ENCODE results near the gene ST3GAL2. TPM values are rescaled to one million over a fixed set of nuclear protein-coding genes. Genes with fewer than 3 reads are reported as not detected.

The ST3GAL2 gene
- total and polyA plus RNA-seq, 2 donors (not counting 1 experiment from before 2014, with no cell fraction given), result 13.5 to 17.8 TPM

DNA sequence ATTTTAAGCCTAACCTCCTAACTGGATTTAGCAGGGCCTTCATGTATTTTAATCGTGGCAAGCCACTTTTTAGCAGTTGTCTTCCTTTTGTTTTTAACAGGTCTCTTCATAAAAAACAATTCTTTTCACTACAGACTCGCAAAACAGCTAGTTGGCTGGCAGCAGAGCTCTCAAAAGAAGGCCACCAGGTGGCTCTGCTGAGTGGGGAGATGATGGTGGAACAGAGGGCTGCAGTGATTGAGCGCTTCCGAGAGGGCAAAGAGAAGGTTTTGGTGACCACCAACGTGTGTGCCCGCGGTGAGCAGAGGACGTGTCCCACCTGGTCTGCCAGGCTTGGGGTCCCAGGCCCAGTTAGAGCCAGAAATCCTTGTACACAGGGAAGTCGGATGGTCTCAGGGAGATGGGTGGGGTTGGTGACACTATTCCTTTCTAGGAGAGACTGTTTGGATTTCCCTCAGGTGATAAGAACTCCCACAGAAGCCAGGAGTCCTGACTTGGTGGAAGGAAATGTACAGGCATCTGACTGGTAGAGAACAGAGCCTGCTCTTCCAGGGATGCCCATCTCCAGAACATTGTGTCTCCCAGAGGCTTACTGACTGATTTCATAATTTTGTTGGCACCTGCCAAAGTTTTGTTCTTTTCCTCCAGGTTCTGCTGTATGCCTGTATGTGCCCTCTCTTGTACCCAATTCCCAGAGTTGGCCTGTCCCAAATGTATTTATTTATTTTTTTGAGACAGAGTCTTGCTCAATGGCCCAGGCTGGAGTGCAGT is 107.1 kb downstream of the ST3GAL2 start:
- no peaks in the 10 kb centered on the region for H3K4me1 ChIP-seq (ENCODE audit: control insufficient read depth, extremely low read depth, insufficient read depth, low read length)
- no peak overlapping the region for H3K9ac ChIP-seq (ENCODE audit: insufficient read depth, low read length)
- no peak overlapping the region for H3K27ac ChIP-seq (ENCODE audit: insufficient read depth, low read length)
- no peak overlapping the region for H2AFZ ChIP-seq (ENCODE audit: low read length)
- no peaks in the 10 kb centered on the region for H3K27me3 ChIP-seq (ENCODE audit: control insufficient read depth, insufficient read depth, low read length)
- no peak overlapping the region for H3K4me3 ChIP-seq (replicated peaks in 1 of 4; ENCODE audit: control extremely low read depth in 1 of 4, insufficient read depth in 1 of 4, low read depth in 3 of 4, low read length in 4 of 4)
- peak in 1 of 2 donors; percentile 9 for DNase-seq (ENCODE audit: low read depth in 2 of 2)
- H3K9me3 ChIP-seq (ENCODE audit: control insufficient read depth, insufficient read depth, low read depth, low read length), result no peaks in the 10 kb centered on the region
- TF ChIP-seq EZH2 (IDR thresholded peaks at IDR 0.05; ENCODE audit: low read length, missing control alignments), result no peak
- TF ChIP-seq, protein P1, sequence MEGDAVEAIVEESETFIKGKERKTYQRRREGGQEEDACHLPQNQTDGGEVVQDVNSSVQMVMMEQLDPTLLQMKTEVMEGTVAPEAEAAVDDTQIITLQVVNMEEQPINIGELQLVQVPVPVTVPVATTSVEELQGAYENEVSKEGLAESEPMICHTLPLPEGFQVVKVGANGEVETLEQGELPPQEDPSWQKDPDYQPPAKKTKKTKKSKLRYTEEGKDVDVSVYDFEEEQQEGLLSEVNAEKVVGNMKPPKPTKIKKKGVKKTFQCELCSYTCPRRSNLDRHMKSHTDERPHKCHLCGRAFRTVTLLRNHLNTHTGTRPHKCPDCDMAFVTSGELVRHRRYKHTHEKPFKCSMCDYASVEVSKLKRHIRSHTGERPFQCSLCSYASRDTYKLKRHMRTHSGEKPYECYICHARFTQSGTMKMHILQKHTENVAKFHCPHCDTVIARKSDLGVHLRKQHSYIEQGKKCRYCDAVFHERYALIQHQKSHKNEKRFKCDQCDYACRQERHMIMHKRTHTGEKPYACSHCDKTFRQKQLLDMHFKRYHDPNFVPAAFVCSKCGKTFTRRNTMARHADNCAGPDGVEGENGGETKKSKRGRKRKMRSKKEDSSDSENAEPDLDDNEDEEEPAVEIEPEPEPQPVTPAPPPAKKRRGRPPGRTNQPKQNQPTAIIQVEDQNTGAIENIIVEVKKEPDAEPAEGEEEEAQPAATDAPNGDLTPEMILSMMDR (conservative IDR thresholded peaks at IDR 0.05 in 1 of 2, IDR thresholded peaks at IDR 0.05 in 1 of 2; ENCODE audit: low read depth in 1 of 2, low read length in 2 of 2), result peak; percentile 36 to 52
- peaks cover 11% of the 10 kb centered on the region for H3K36me3 ChIP-seq (ENCODE audit: control insufficient read depth, insufficient read depth, low read length)
- no peak overlapping the region for H3K4me2 ChIP-seq (ENCODE audit: extremely low read depth, insufficient read depth, low read length)
- no peaks in the 10 kb centered on the region for H4K20me1 ChIP-seq (ENCODE audit: control insufficient read depth, extremely low read depth, insufficient read depth, low read length)
- no peaks in the 10 kb centered on the region for H3K79me2 ChIP-seq (ENCODE audit: control insufficient read depth, insufficient read depth, low read length)

DNA sequence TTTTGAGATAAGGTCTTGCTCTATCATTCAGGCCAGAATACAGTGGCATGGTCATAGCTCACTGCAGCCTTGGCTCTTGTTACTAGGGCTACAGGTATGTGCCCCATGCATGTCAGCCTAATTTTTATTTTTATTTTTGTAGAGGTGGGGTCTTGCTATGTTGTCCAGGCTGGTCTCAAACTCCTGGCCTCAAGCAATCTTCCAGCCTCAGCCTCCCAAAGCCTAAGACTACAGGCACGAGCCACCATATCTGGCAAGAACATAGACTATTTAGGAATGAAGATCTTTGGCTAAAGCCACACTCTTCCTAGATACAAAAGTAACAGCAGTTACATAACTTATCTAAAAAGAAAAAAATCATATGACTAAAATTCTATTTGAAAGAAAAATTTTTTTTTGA is 107.8 kb downstream of the ST3GAL2 start:
- no peak overlapping the region for H3K4me2 ChIP-seq (ENCODE audit: extremely low read depth, insufficient read depth, low read length)
- DNase-seq (ENCODE audit: low read depth in 2 of 2), result no peak
- H3K27ac ChIP-seq (ENCODE audit: insufficient read depth, low read length), result no peak overlapping the region

More for the DNA sequence above, 107.8 kb downstream of the ST3GAL2 start:
- Histone ChIP-seq H3K79me2 (ENCODE audit: control insufficient read depth, insufficient read depth, low read length) (no peaks in the 10 kb centered on the region), H3K36me3 (ENCODE audit: control insufficient read depth, insufficient read depth, low read length) (peaks cover 11% of the 10 kb centered on the region), H4K20me1 (ENCODE audit: control insufficient read depth, extremely low read depth, insufficient read depth, low read length) (no peaks in the 10 kb centered on the region), H3K4me3 (replicated peaks in 1 of 4; ENCODE audit: control extremely low read depth in 1 of 4, insufficient read depth in 1 of 4, low read depth in 3 of 4, low read length in 4 of 4) (no peak overlapping the region), H2AFZ (ENCODE audit: low read length) (no peak overlapping the region), H3K9me3 (ENCODE audit: control insufficient read depth, insufficient read depth, low read depth, low read length) (no peaks in the 10 kb centered on the region), H3K4me1 (ENCODE audit: control insufficient read depth, extremely low read depth, insufficient read depth, low read length) (no peaks in the 10 kb centered on the region), H3K27me3 (ENCODE audit: control insufficient read depth, insufficient read depth, low read length) (no peaks in the 10 kb centered on the region), H3K9ac (ENCODE audit: insufficient read depth, low read length) (no peak overlapping the region)
- TF ChIP-seq, protein P1 (conservative IDR thresholded peaks at IDR 0.05 in 1 of 2, IDR thresholded peaks at IDR 0.05 in 1 of 2; ENCODE audit: low read depth in 1 of 2, low read length in 2 of 2), result no peak
- TF ChIP-seq EZH2 (IDR thresholded peaks at IDR 0.05; ENCODE audit: low read length, missing control alignments), result no peak

Other genes with a start within 250 kb of the ST3GAL2 start
- 47.2 and 49.6 TPM in 2 replicates for gene EXOSC6, start 187.2 kb downstream of the ST3GAL2 start, total RNA-seq
- 8.6 and 12.0 TPM in 2 replicates for gene EXOSC6, start 187.2 kb downstream of the ST3GAL2 start, polyA plus RNA-seq
- gene AARS1, start 149.6 kb downstream of the ST3GAL2 start, total RNA-seq, result 440 and 596 TPM in 2 replicates
- 134 and 137 TPM in 2 replicates for gene AARS1, start 149.6 kb downstream of the ST3GAL2 start, polyA plus RNA-seq
- gene DDX19B, start 139.9 kb downstream of the ST3GAL2 start, total RNA-seq, result 23.9 and 30.7 TPM in 2 replicates
- 41.0 and 46.0 TPM in 2 replicates for gene DDX19B, start 139.9 kb downstream of the ST3GAL2 start, polyA plus RNA-seq
- gene DDX19A, start 92.2 kb downstream of the ST3GAL2 start, total RNA-seq, result 33.1 and 35.3 TPM in 2 replicates
- gene DDX19A, start 92.2 kb downstream of the ST3GAL2 start, polyA plus RNA-seq, result 48.3 and 48.6 TPM in 2 replicates
- gene FCSK, start 15.5 kb upstream of the ST3GAL2 start, total RNA-seq, result 11.8 and 13.5 TPM in 2 replicates
- gene FCSK, start 15.5 kb upstream of the ST3GAL2 start, polyA plus RNA-seq, result 4.4 and 4.9 TPM in 2 replicates
- gene COG4, start 84.5 kb upstream of the ST3GAL2 start, total RNA-seq, result 79.6 and 117 TPM in 2 replicates
- 36.2 and 50.7 TPM in 2 replicates for gene COG4, start 84.5 kb upstream of the ST3GAL2 start, polyA plus RNA-seq
- 81.9 and 107 TPM in 2 replicates for gene SF3B3, start 84.7 kb upstream of the ST3GAL2 start, total RNA-seq
- gene SF3B3, start 84.7 kb upstream of the ST3GAL2 start, polyA plus RNA-seq, result 89.2 and 166 TPM in 2 replicates
- 5.1 and 5.4 TPM in 2 replicates for gene IL34, start 207.5 kb upstream of the ST3GAL2 start, total RNA-seq
- 0.45 and 0.70 TPM in 2 replicates for gene IL34, start 207.5 kb upstream of the ST3GAL2 start, polyA plus RNA-seq
- gene MTSS2, start 247.0 kb upstream of the ST3GAL2 start, total RNA-seq, result 81.7 and 126 TPM in 2 replicates
- 90.4 and 131 TPM in 2 replicates for gene MTSS2, start 247.0 kb upstream of the ST3GAL2 start, polyA plus RNA-seq

All from fibroblast of lung (primary cell).